ENCODE results near the gene FBXO42. TPM values are rescaled to one million over a fixed set of nuclear protein-coding genes. Genes with fewer than 3 reads are reported as not detected.

Gene FBXO42
- total RNA-seq, 1 donor from 2014 or later: 25.6 TPM

DNA sequence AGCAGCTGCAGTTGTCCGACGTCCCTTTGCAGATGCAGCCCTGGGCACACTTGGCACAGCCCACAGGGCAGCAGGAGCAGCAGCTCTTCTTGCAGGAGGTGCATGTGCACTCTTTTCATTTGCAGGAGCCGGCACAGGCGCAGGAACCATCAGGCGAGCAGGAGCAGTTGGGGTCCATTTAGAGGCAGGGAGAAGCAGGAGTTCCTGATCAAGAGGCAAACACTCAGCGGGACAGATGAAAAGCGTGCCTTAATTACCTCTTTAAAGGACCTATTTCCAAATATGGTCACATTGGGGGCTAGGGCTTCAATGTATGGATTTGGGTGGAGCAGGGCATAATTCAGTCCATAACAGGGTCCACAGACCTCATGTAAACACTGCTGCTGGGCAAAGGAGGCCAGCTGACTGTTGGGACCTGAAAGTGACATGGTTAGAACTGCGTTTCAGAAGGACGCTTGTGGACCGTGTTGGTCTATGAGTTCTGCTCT is 111.0 kb downstream of the FBXO42 start:
- TF ChIP-seq EZH2 (IDR thresholded peaks at IDR 0.05; ENCODE audit: insufficient read depth, low read length): no peak
- TF ChIP-seq, protein P1, sequence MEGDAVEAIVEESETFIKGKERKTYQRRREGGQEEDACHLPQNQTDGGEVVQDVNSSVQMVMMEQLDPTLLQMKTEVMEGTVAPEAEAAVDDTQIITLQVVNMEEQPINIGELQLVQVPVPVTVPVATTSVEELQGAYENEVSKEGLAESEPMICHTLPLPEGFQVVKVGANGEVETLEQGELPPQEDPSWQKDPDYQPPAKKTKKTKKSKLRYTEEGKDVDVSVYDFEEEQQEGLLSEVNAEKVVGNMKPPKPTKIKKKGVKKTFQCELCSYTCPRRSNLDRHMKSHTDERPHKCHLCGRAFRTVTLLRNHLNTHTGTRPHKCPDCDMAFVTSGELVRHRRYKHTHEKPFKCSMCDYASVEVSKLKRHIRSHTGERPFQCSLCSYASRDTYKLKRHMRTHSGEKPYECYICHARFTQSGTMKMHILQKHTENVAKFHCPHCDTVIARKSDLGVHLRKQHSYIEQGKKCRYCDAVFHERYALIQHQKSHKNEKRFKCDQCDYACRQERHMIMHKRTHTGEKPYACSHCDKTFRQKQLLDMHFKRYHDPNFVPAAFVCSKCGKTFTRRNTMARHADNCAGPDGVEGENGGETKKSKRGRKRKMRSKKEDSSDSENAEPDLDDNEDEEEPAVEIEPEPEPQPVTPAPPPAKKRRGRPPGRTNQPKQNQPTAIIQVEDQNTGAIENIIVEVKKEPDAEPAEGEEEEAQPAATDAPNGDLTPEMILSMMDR (IDR thresholded peaks at IDR 0.05; ENCODE audit: insufficient read depth, low read depth, low read length): no peak
- no peaks in the 10 kb centered on the region for H3K27me3 Mint-ChIP-seq (ENCODE audit: low read depth, unreplicated experiment)
- Histone ChIP-seq H3K79me2 (ENCODE audit: insufficient read depth, low read length) (no peaks in the 10 kb centered on the region), H3K9me3 (ENCODE audit: insufficient read depth, low read depth, low read length) (no peaks in the 10 kb centered on the region), H3K36me3 (ENCODE audit: insufficient read depth, low read length) (no peaks in the 10 kb centered on the region), H3K4me2 (ENCODE audit: low read length) (no peak overlapping the region), H4K20me1 (ENCODE audit: insufficient read depth, low read length) (no peaks in the 10 kb centered on the region), H3K27me3 (ENCODE audit: insufficient read depth, low read length) (no peaks in the 10 kb centered on the region), H3K4me1 (ENCODE audit: insufficient read depth, low read length) (peaks cover 12% of the 10 kb centered on the region), H3K27ac (ENCODE audit: low read depth, low read length) (no peak overlapping the region), H3K9ac (ENCODE audit: low read length) (no peak overlapping the region), H2AFZ (ENCODE audit: low read depth, low read length) (no peak overlapping the region), H3K4me3 (ENCODE audit: insufficient read depth, low read depth, low read length) (no peak overlapping the region)
- H3K4me1 Mint-ChIP-seq (ENCODE audit: low read depth, unreplicated experiment): peaks cover 5% of the 10 kb centered on the region
- no peak overlapping the region for H3K27ac Mint-ChIP-seq (ENCODE audit: unreplicated experiment)
- DNase-seq (ENCODE audit: low read depth) (no peak), FAIRE-seq (no peak)
- H3K4me3 Mint-ChIP-seq (ENCODE audit: unreplicated experiment): no peak overlapping the region
- H3K36me3 Mint-ChIP-seq (ENCODE audit: low read depth, unreplicated experiment): no peaks in the 10 kb centered on the region
- H3K9me3 Mint-ChIP-seq (ENCODE audit: unreplicated experiment): no peaks in the 10 kb centered on the region

DNA sequence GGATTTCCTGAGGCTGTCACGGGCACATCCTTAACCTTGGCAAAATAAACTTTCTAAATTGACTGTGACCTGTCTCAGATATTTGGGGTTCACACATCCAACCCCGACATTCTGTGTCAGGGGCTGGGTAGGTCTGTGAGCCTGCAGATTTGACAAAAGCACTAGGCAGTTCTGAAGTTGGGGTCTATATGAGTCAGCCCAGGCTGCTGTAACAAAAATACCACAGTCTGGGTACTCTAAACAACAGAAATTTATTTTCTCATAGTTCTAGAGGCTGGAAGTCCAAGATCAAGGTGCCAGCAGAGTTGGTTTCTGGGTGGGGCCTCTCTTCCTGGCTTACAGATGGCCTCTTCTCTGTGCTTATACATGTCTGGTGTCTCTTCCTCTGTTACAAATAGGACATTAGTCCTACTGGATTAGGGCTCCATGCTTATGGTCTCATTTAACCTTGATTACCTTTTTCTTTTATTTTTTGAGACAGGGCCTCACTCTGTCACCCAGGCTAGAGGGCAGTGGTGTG is 112.2 kb downstream of the FBXO42 start:
- Mint-ChIP-seq H3K36me3 (ENCODE audit: low read depth, unreplicated experiment) (no peaks in the 10 kb centered on the region), H3K4me3 (ENCODE audit: unreplicated experiment) (no peak overlapping the region), H3K27ac (ENCODE audit: unreplicated experiment) (peak overlapping the region; percentile 66), H3K4me1 (ENCODE audit: low read depth, unreplicated experiment) (peaks cover 8% of the 10 kb centered on the region), H3K27me3 (ENCODE audit: low read depth, unreplicated experiment) (no peaks in the 10 kb centered on the region), H3K9me3 (ENCODE audit: unreplicated experiment) (no peaks in the 10 kb centered on the region)
- Histone ChIP-seq H3K4me1 (ENCODE audit: insufficient read depth, low read length) (peaks cover 17% of the 10 kb centered on the region), H3K9me3 (ENCODE audit: insufficient read depth, low read depth, low read length) (no peaks in the 10 kb centered on the region), H4K20me1 (ENCODE audit: insufficient read depth, low read length) (no peaks in the 10 kb centered on the region), H3K9ac (ENCODE audit: low read length) (no peak overlapping the region), H3K4me3 (ENCODE audit: insufficient read depth, low read depth, low read length) (no peak overlapping the region), H3K36me3 (ENCODE audit: insufficient read depth, low read length) (no peaks in the 10 kb centered on the region), H3K27me3 (ENCODE audit: insufficient read depth, low read length) (no peaks in the 10 kb centered on the region), H3K79me2 (ENCODE audit: insufficient read depth, low read length) (no peaks in the 10 kb centered on the region), H2AFZ (ENCODE audit: low read depth, low read length) (no peak overlapping the region), H3K27ac (ENCODE audit: low read depth, low read length) (no peak overlapping the region), H3K4me2 (ENCODE audit: low read length) (no peak overlapping the region)
- DNase-seq (ENCODE audit: low read depth) (no peak), FAIRE-seq (no peak)
- TF ChIP-seq EZH2 (IDR thresholded peaks at IDR 0.05; ENCODE audit: insufficient read depth, low read length): no peak
- TF ChIP-seq, protein P1 (IDR thresholded peaks at IDR 0.05; ENCODE audit: insufficient read depth, low read depth, low read length): no peak

DNA sequence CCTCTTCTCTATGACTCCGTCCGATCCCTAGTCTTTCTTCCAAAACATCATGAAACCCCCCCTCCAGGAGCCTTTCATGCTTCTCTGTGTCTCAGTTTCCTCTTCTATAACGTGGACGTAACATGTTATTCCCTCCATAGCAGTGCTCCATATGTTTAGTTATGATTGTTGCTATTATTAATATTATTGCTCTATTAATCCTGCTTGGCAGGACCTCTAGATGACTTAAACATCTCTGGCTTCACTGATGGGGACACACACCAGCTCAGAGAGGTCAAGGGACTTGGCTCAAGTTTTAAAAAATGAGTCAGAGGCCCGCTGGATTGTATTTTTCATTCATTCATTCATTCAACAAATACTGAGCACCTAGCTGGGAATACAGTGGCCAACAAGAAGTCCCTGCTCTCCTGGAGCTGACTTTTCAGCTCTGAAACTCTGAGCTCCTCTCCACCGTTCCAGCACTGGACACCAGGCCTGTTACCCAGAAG is 114.9 kb downstream of the FBXO42 start:
- peak overlapping the region; percentile 80 for H2AFZ ChIP-seq (ENCODE audit: low read depth, low read length)
- H3K27ac ChIP-seq (ENCODE audit: low read depth, low read length): peak overlapping the region; percentile 45
- TF ChIP-seq EZH2 (IDR thresholded peaks at IDR 0.05; ENCODE audit: insufficient read depth, low read length): no peak
- TF ChIP-seq, protein P1 (IDR thresholded peaks at IDR 0.05; ENCODE audit: insufficient read depth, low read depth, low read length): no peak

More for the DNA sequence above, 114.9 kb downstream of the FBXO42 start:
- Histone ChIP-seq H3K27me3 (ENCODE audit: insufficient read depth, low read length) (no peaks in the 10 kb centered on the region), H4K20me1 (ENCODE audit: insufficient read depth, low read length) (no peaks in the 10 kb centered on the region), H3K9ac (ENCODE audit: low read length) (peak overlapping the region; percentile 73), H3K4me1 (ENCODE audit: insufficient read depth, low read length) (peaks cover 17% of the 10 kb centered on the region), H3K9me3 (ENCODE audit: insufficient read depth, low read depth, low read length) (no peaks in the 10 kb centered on the region), H3K4me2 (ENCODE audit: low read length) (peak overlapping the region; percentile 87), H3K79me2 (ENCODE audit: insufficient read depth, low read length) (no peaks in the 10 kb centered on the region), H3K36me3 (ENCODE audit: insufficient read depth, low read length) (no peaks in the 10 kb centered on the region), H3K4me3 (ENCODE audit: insufficient read depth, low read depth, low read length) (peak overlapping the region; percentile 83)
- no peak for FAIRE-seq
- Mint-ChIP-seq H3K4me1 (ENCODE audit: low read depth, unreplicated experiment) (peaks cover 7% of the 10 kb centered on the region), H3K27ac (ENCODE audit: unreplicated experiment) (peak overlapping the region; percentile 80), H3K4me3 (ENCODE audit: unreplicated experiment) (peak overlapping the region; percentile 88), H3K27me3 (ENCODE audit: low read depth, unreplicated experiment) (no peaks in the 10 kb centered on the region), H3K9me3 (ENCODE audit: unreplicated experiment) (peaks cover 4% of the 10 kb centered on the region), H3K36me3 (ENCODE audit: low read depth, unreplicated experiment) (no peaks in the 10 kb centered on the region)
- peak; percentile 14 for DNase-seq (ENCODE audit: low read depth)

Measured in astrocyte (in vitro differentiated cells and primary cell).